Fibroblast of lung (primary cell): Measurements from ENCODE around the gene TP63.

Source experiments
- EZH2 ChIP-seq: IDR thresholded peaks from 2 replicates; pipeline ENCODE4 v1.5.1; 2012; ENCODE audit warnings: low read length, control low read depth, mild to moderate bottlenecking; ENCODE audit errors: missing control alignments
- TF ChIP-seq, protein P1 (sequence below), 2 donors: IDR thresholded peaks in 1 of 2; conservative IDR thresholded peaks in 1 of 2; 1 replicate in 1 of 2; 2 replicates in 1 of 2; pipeline ENCODE4 v1.5.1; 2011 to 2012; ENCODE audit warnings: low read length in 2 of 2, control low read depth in 1 of 2, inconsistent platforms in 1 of 2, low read depth in 1 of 2, mild to moderate bottlenecking in 1 of 2

DNA sequence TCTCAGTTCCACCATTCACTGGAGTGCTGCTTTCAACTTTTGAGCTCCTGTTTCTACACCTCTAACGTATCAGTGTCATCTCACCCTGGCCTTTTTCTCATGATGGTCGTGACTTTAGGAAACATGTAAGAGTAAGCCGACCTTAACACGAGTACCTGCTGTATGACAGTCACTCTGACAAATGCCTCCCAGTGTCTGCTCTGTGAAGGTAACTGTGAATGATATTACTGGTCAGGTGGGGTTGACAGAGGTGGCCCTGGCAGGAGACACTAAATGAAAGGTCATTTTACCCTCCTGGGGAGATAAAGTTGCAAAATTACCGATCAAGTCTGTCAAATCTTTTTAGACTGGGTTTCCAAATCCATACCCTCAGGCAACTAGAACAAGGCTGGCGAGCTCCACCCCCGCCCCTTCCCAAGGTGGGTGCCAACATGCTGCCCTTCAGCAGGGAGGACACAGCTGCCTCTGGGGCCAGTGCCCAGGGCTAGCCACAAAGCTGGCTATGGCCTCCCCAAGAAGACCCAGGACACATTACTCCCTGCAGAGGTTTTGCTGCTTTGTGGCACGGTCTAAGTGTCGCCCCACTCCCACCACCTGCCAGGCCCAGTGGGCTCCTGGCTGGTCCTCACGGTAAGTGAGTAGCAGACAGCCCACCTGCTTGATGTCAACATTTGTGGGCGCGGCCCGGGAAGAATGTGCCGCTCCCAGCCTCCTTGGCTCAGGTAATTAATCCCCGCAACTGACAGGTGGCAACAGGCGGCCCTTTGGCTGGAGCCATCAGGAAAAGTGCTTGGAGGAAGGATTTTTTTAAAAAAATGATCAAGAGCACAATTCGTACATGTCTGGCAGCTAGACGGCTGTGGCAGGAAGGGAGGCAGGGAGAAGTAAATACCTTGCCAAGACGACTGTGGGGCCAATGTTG is 211.8 kb downstream of the TP63 start:
- TF ChIP-seq, protein P1, sequence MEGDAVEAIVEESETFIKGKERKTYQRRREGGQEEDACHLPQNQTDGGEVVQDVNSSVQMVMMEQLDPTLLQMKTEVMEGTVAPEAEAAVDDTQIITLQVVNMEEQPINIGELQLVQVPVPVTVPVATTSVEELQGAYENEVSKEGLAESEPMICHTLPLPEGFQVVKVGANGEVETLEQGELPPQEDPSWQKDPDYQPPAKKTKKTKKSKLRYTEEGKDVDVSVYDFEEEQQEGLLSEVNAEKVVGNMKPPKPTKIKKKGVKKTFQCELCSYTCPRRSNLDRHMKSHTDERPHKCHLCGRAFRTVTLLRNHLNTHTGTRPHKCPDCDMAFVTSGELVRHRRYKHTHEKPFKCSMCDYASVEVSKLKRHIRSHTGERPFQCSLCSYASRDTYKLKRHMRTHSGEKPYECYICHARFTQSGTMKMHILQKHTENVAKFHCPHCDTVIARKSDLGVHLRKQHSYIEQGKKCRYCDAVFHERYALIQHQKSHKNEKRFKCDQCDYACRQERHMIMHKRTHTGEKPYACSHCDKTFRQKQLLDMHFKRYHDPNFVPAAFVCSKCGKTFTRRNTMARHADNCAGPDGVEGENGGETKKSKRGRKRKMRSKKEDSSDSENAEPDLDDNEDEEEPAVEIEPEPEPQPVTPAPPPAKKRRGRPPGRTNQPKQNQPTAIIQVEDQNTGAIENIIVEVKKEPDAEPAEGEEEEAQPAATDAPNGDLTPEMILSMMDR (conservative IDR thresholded peaks at IDR 0.05 in 1 of 2, IDR thresholded peaks at IDR 0.05 in 1 of 2; ENCODE audit: low read depth in 1 of 2, low read length in 2 of 2), result no peak
- TF ChIP-seq EZH2, result no peak
